ENCODE measurements around the gene GOLGA7B.

Gene GOLGA7B

DNA sequence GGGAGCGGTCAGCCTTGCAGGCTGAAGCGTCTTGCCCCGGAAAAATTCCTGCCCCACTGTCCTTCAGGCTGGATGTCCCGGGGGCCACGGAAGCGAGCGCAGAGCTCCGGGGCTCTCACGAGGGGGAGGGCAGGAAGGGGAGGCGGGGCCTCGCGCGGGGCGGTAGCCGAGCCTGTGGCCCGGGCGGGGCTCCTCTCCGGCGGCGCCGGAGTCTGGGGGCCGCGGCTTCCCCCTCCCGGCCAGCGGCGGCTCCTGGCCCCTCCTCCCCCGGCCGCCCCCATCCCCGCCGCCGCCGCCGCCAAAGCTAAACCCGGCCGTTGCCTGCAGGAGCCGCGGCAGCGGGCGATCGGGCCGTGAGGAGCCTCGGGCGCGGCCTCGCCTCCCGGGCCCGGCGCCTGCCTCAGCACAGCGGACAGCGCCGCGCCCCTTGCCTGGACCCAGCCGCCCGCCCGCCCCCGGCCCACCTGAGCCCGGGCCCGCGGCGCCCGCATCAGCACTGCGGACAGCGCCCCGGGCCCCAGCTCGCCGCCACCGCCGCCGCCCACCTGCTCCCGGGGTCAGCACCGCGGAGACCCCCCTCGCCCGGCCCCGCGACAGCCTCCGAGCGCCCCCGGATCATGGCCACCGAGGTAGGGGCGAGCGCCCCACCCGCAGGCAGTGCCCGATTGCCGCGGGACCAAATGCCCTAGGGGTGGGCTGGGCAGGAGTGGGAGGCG is at the start of gene GOLGA7B:
TSS of gene GOLGA7B (plus strand) at position 157 of the 716 bp plus-strand sequence. CDS start at position 618, 461 bp downstream.
- Histone ChIP-seq H3K4me1 (ENCODE audit: control insufficient read depth, insufficient read depth, low read length) (peaks cover 2% of the 10 kb centered on the region), H3K4me3 (ENCODE audit: low read depth, low read length) (peak within 1 kb of the TSS; percentile 54), H3K27me3 (ENCODE audit: control insufficient read depth, insufficient read depth, low read length) (peaks cover 38% of the 10 kb centered on the region), H3K9me3 (ENCODE audit: control insufficient read depth, insufficient read depth, low read length) (no peaks in the 10 kb centered on the region), H3K9ac (ENCODE audit: low read depth, low read length) (no peak within 1 kb of the TSS), H3K36me3 (ENCODE audit: control insufficient read depth, insufficient read depth, low read length) (no peaks in the 10 kb centered on the region)

DNA sequence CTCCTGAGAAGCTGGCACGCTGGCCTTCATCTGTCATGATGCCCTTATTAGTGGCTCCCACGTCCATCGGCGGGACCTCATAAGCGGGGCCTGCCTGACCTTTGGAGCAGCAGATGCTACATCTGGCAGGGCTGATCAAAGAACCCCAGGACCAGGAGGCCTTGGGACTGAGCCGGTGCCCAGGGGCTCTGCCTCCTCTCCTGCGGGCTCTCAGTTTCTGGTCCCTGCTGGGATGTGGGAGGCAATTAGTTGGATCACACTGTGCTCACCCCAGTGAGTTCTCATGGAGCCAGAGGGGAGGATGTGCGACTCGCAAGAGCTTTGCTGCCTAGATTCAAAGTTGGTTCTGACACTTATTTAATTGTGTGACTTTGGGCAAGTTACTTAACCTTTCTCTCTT is 49.2 kb upstream of the GOLGA7B start:
- no peak overlapping the region for H3K9ac ChIP-seq (ENCODE audit: low read depth, low read length)
- H3K9me3 ChIP-seq (ENCODE audit: control insufficient read depth, insufficient read depth, low read length) = no peaks in the 10 kb centered on the region
- no peak overlapping the region for H3K4me3 ChIP-seq (ENCODE audit: low read depth, low read length)
- H3K27me3 ChIP-seq (ENCODE audit: control insufficient read depth, insufficient read depth, low read length) = no peaks in the 10 kb centered on the region
- H3K4me1 ChIP-seq (ENCODE audit: control insufficient read depth, insufficient read depth, low read length) = no peaks in the 10 kb centered on the region
- no peaks in the 10 kb centered on the region for H3K36me3 ChIP-seq (ENCODE audit: control insufficient read depth, insufficient read depth, low read length)

DNA sequence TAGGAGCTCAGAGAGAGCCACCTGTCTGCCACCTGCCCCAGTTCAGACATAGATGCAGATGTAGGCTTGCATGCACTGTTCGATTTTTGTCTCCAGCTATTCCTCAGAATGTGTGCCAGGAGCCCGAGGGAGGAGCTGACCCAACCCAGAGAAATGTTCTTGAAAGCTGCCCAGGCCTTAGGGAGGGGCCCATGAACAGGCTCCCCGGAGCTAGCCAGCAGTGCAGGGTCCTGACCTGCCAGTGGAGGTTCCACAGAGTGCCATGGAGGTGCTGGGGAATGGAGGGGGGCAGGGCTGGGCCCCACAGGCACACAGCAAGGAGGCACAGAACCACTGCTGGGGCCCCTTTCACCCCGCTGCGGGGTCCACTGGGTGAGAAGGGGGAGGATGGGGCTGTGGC is 48.2 kb upstream of the GOLGA7B start:
- H3K36me3 ChIP-seq (ENCODE audit: control insufficient read depth, insufficient read depth, low read length) = no peaks in the 10 kb centered on the region
- H3K27me3 ChIP-seq (ENCODE audit: control insufficient read depth, insufficient read depth, low read length) = no peaks in the 10 kb centered on the region
- peaks cover 8% of the 10 kb centered on the region for H3K4me1 ChIP-seq (ENCODE audit: control insufficient read depth, insufficient read depth, low read length)
- H3K4me3 ChIP-seq (ENCODE audit: low read depth, low read length) = no peak overlapping the region
- H3K9ac ChIP-seq (ENCODE audit: low read depth, low read length) = no peak overlapping the region
- no peaks in the 10 kb centered on the region for H3K9me3 ChIP-seq (ENCODE audit: control insufficient read depth, insufficient read depth, low read length)

DNA sequence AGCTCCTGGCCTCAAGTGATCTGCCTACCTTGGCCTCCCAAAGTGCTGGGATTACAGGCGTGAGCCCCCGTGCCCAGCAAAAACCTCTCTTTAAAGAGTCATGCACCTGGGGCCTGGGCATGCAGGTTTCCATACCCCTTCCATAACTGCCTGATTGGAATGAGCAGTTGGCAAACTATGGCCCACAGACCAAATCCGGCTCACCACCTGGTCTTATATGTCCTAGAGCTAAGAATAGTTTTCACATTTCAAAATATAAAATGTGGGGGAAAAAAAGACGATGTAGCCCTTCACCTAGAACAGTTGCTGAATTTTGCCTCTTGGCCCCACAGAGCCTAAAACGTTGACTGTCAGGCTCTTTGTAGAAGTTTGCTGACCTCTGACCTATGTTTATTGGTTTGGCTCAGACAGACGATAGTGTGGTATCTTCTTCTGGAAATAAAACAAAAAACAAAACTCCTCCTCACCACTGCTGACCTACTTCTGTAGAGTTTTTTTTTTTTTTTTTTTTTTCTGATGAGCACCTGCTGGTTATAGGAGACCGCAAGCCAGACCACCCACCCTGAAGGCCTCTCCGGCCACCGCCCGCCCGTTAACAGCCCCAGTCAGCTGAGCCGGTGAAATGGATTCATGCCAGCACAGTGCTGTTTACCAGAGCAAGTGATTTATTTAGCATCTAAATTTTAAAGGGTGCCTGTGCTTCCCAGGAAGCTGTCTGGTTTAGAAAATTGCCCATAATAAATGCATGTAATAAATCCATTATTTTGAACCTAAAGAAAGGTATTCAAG is 44.4 kb upstream of the GOLGA7B start:
- Histone ChIP-seq H3K9ac (ENCODE audit: low read depth, low read length) (no peak overlapping the region), H3K4me3 (ENCODE audit: low read depth, low read length) (no peak overlapping the region), H3K9me3 (ENCODE audit: control insufficient read depth, insufficient read depth, low read length) (no peaks in the 10 kb centered on the region), H3K27me3 (ENCODE audit: control insufficient read depth, insufficient read depth, low read length) (no peaks in the 10 kb centered on the region), H3K4me1 (ENCODE audit: control insufficient read depth, insufficient read depth, low read length) (peaks cover 8% of the 10 kb centered on the region), H3K36me3 (ENCODE audit: control insufficient read depth, insufficient read depth, low read length) (no peaks in the 10 kb centered on the region)

DNA sequence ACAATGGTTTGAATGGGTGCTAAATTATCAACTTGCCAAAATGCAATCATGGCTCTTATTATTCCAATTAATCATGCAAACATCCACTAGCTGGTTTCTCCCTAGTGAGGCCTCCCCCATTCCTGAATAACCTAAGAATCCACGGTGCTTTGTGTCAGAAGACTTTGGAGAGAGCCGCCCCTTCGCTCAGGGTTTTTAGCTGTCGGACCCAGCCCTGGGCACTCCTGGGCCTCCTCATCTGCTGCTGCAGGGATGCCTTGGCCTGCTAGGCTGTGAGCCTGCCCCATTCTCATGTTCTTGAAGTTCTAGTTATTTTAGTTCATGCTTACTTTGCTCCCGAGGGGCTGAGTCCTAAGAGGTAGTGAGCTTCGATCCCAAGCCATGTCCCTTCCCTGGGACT is 43.7 kb upstream of the GOLGA7B start:
- Histone ChIP-seq H3K4me3 (ENCODE audit: low read depth, low read length) (no peak overlapping the region), H3K4me1 (ENCODE audit: control insufficient read depth, insufficient read depth, low read length) (peaks cover 8% of the 10 kb centered on the region), H3K36me3 (ENCODE audit: control insufficient read depth, insufficient read depth, low read length) (no peaks in the 10 kb centered on the region), H3K9ac (ENCODE audit: low read depth, low read length) (no peak overlapping the region), H3K9me3 (ENCODE audit: control insufficient read depth, insufficient read depth, low read length) (no peaks in the 10 kb centered on the region), H3K27me3 (ENCODE audit: control insufficient read depth, insufficient read depth, low read length) (no peaks in the 10 kb centered on the region)

DNA sequence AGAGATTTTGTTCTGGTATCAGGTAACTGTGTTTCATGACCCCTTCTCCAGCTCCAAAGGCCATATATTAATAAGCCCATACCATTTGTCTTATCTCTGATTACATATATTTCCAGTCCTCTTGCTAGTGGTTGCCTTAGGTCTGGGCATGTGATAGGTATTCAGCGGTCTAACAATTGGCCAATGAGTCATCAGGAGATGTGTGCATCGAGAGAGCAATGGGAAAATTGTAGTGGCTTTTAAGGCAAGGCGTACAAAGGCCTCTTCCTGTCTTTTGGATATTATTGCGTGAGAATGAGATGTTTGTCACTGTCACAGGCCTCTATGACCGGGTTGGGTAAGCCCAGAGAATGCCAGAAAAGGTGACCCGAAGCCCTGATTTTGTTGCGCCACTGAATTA is 39.2 kb upstream of the GOLGA7B start:
- H3K9me3 ChIP-seq (ENCODE audit: control insufficient read depth, insufficient read depth, low read length) = no peaks in the 10 kb centered on the region
- H3K4me1 ChIP-seq (ENCODE audit: control insufficient read depth, insufficient read depth, low read length) = peaks cover 8% of the 10 kb centered on the region
- no peak overlapping the region for H3K4me3 ChIP-seq (ENCODE audit: low read depth, low read length)
- H3K9ac ChIP-seq (ENCODE audit: low read depth, low read length) = no peak overlapping the region
- H3K36me3 ChIP-seq (ENCODE audit: control insufficient read depth, insufficient read depth, low read length) = no peaks in the 10 kb centered on the region
- H3K27me3 ChIP-seq (ENCODE audit: control insufficient read depth, insufficient read depth, low read length) = no peaks in the 10 kb centered on the region

DNA sequence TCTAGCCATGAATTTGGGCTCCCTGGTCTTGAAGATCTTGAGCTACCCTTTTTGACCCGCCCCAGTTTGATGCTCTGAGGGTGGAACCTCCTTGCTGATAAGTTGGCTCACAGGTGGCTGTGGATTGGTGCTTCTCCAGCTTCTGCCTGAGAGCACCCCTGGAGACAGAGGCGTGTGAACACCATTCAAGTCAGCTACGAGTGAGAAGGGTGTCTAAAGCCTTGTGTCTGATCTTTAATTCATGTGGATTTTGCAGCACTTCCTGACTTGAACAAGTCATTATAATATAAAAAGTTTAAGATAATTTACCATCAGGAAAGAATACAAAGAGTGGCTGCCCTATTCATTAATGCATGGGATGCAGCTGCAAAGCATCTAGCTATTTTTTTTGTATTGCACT is 37.7 kb upstream of the GOLGA7B start:
- Histone ChIP-seq H3K36me3 (ENCODE audit: control insufficient read depth, insufficient read depth, low read length) (no peaks in the 10 kb centered on the region), H3K27me3 (ENCODE audit: control insufficient read depth, insufficient read depth, low read length) (no peaks in the 10 kb centered on the region), H3K9ac (ENCODE audit: low read depth, low read length) (no peak overlapping the region), H3K4me3 (ENCODE audit: low read depth, low read length) (no peak overlapping the region), H3K4me1 (ENCODE audit: control insufficient read depth, insufficient read depth, low read length) (no peaks in the 10 kb centered on the region), H3K9me3 (ENCODE audit: control insufficient read depth, insufficient read depth, low read length) (no peaks in the 10 kb centered on the region)

DNA sequence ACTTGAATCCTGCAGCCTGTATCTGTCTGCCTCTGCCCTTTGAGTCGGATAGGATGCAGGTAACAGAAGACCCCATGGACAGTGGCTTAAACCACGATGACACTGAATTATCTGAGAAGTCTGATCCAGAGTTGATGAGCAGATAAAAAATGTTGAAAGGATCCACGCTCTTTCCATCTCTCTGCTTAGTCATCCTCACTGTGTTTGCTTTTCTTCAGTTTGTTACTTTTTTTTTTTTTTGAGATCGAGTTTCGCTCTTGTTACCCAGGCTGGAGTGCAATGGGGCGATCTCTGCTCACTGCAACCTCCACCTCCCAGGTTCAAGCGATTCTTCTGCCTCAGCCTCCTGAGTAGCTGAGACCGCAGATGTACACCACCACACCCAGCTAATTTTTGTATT is 36.9 kb upstream of the GOLGA7B start:
- peaks cover under 1% of the 10 kb centered on the region for H3K4me1 ChIP-seq (ENCODE audit: control insufficient read depth, insufficient read depth, low read length)
- no peaks in the 10 kb centered on the region for H3K36me3 ChIP-seq (ENCODE audit: control insufficient read depth, insufficient read depth, low read length)
- H3K9me3 ChIP-seq (ENCODE audit: control insufficient read depth, insufficient read depth, low read length) = no peaks in the 10 kb centered on the region
- no peak overlapping the region for H3K9ac ChIP-seq (ENCODE audit: low read depth, low read length)
- no peaks in the 10 kb centered on the region for H3K27me3 ChIP-seq (ENCODE audit: control insufficient read depth, insufficient read depth, low read length)
- no peak overlapping the region for H3K4me3 ChIP-seq (ENCODE audit: low read depth, low read length)

DNA sequence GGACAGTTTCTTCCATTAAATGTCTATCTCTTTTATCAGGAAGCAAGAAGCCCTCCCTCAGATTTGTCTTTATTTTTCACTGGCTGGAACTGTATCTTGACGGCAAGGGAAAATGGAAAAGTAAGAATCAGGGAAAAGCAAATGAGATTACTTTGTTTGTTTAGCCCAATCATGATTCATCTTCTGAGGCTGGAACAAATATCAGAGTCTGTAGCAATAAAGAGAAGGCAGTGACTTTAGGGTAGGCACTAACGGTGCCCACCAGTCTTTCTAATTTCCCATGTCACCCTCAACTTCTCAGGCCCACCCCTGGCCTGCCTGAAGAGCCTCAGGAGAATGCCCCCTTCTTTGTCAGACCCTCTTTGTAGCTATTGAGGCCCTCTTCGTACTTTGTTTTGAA is 36.3 kb upstream of the GOLGA7B start:
- H3K9ac ChIP-seq (ENCODE audit: low read depth, low read length) = no peak overlapping the region
- H3K4me1 ChIP-seq (ENCODE audit: control insufficient read depth, insufficient read depth, low read length) = peaks cover 2% of the 10 kb centered on the region
- H3K9me3 ChIP-seq (ENCODE audit: control insufficient read depth, insufficient read depth, low read length) = no peaks in the 10 kb centered on the region
- H3K4me3 ChIP-seq (ENCODE audit: low read depth, low read length) = no peak overlapping the region
- H3K36me3 ChIP-seq (ENCODE audit: control insufficient read depth, insufficient read depth, low read length) = no peaks in the 10 kb centered on the region
- H3K27me3 ChIP-seq (ENCODE audit: control insufficient read depth, insufficient read depth, low read length) = no peaks in the 10 kb centered on the region

DNA sequence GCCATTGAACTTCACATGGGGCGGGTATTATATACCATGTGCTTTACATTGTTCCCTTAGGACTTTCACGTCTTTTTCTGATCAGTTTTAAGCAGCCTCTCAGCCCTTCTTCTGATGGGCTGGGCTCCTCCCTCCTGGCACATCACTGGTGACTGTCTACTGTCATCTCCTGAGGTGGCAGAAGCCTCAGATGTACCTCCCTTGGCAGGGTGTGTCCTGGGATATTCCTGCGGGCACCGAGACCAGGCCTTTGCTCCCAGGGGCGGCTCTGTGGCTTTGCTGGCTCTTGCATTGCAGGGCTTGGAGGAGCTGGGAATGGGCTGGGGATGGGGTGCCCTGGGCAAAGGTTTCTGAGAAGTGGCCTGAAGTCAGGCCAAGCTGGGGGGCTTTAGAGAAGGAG is 34.6 kb upstream of the GOLGA7B start:
- Histone ChIP-seq H3K4me3 (ENCODE audit: low read depth, low read length) (no peak overlapping the region), H3K9ac (ENCODE audit: low read depth, low read length) (no peak overlapping the region), H3K9me3 (ENCODE audit: control insufficient read depth, insufficient read depth, low read length) (no peaks in the 10 kb centered on the region), H3K36me3 (ENCODE audit: control insufficient read depth, insufficient read depth, low read length) (no peaks in the 10 kb centered on the region), H3K27me3 (ENCODE audit: control insufficient read depth, insufficient read depth, low read length) (no peaks in the 10 kb centered on the region), H3K4me1 (ENCODE audit: control insufficient read depth, insufficient read depth, low read length) (peaks cover 2% of the 10 kb centered on the region)

DNA sequence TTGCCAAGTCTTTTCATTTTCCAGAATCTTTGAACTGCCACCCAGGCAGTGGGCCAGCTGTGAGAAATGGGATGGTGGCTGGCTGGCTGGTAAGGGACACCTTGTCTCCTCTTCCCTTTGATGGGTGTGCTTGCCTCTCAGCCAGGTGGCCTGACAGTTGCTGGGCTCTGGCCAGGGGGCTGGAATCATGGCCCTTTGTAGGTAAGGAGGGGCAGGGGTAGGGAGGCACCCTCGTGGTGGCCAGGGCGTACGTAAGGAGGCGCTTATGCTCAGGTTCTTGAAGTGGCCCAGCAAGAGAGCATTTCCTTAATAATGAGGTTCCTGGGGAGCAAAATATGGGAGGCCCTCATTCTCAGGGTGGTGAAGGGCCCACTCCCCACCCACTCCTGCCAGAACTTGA is 33.0 kb upstream of the GOLGA7B start:
- no peaks in the 10 kb centered on the region for H3K36me3 ChIP-seq (ENCODE audit: control insufficient read depth, insufficient read depth, low read length)
- H3K27me3 ChIP-seq (ENCODE audit: control insufficient read depth, insufficient read depth, low read length) = no peaks in the 10 kb centered on the region
- peaks cover 7% of the 10 kb centered on the region for H3K4me1 ChIP-seq (ENCODE audit: control insufficient read depth, insufficient read depth, low read length)
- no peak overlapping the region for H3K4me3 ChIP-seq (ENCODE audit: low read depth, low read length)
- no peak overlapping the region for H3K9ac ChIP-seq (ENCODE audit: low read depth, low read length)
- no peaks in the 10 kb centered on the region for H3K9me3 ChIP-seq (ENCODE audit: control insufficient read depth, insufficient read depth, low read length)

DNA sequence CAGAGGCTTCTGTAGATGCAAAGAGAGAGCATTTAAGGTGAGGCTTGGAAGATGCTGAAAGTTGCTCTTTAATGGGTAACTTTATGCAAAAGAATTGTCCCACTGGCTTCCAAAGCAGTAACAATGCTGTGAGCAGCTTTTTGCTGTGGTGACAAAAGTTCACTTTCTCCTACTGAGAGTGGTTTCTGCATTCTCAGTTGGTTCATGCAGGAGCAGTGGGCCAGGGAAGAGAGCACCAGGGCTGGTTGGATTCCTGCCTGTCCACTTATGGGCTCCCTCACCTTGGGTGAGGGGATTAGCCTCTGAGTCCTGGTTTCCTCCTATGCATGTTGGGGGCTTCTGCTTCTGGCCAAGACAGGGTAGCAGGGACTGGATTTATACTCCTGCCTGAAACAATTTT is 31.1 kb upstream of the GOLGA7B start:
- H3K4me3 ChIP-seq (ENCODE audit: low read depth, low read length) = no peak overlapping the region
- H3K27me3 ChIP-seq (ENCODE audit: control insufficient read depth, insufficient read depth, low read length) = no peaks in the 10 kb centered on the region
- H3K9ac ChIP-seq (ENCODE audit: low read depth, low read length) = no peak overlapping the region
- no peaks in the 10 kb centered on the region for H3K36me3 ChIP-seq (ENCODE audit: control insufficient read depth, insufficient read depth, low read length)
- peaks cover 7% of the 10 kb centered on the region for H3K4me1 ChIP-seq (ENCODE audit: control insufficient read depth, insufficient read depth, low read length)
- H3K9me3 ChIP-seq (ENCODE audit: control insufficient read depth, insufficient read depth, low read length) = no peaks in the 10 kb centered on the region
